Measurements from ENCODE around the gene C6orf47.

Gene C6orf47

DNA sequence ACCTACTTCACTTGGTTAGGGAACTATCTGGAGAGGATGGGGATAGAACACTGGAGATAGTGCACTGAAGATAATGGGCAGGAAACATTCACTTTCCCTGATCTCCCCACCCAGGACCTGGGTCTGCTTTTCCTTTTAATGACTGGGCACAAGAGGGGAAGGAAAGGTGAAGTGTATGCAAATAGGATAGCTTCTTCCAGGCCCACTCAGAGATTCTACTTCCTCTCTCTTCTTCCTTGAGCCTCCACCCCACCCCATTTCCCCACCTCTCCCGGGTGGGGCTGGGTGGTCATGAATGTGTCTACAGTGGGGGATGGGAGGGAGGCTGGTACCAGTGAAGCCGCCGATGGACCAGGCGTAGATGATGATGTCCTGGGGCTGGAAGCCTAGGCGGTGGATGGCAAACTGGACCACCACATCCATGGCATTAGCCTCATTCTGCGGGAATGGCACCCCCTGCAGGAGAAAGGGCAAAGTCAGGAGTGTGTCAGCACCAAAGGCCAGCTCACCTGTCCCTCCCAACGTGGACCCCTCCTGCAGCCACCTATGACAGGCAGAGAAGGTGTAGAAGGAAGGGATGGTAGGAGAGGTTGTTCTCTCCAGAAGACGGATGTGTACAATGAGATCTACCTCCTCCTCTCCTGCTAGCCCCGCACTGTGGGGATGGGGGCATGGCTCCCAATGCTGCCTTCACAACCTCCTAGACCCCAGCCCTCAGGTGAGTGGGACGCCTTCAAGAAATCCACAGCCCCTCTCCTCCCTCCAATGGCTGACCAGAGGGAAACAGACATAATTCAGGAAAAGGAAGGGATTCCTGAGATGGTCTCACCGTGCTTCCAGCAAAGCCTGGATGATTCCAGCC is 28.9 kb upstream of the C6orf47 start:
- ChIA-PET POLR2A (no interaction called here), CTCF (interaction anchor here (1.0 to 5.9 kb wide), 8 partner anchors 9 to 69 kb away, joined by 3 to 20 read pairs (median 4); partner anchors contain the start of genes ABHD16A, LY6G5C and LY6G6D)
- no peak for DNase-seq (ENCODE audit: extremely low spot score)

DNA sequence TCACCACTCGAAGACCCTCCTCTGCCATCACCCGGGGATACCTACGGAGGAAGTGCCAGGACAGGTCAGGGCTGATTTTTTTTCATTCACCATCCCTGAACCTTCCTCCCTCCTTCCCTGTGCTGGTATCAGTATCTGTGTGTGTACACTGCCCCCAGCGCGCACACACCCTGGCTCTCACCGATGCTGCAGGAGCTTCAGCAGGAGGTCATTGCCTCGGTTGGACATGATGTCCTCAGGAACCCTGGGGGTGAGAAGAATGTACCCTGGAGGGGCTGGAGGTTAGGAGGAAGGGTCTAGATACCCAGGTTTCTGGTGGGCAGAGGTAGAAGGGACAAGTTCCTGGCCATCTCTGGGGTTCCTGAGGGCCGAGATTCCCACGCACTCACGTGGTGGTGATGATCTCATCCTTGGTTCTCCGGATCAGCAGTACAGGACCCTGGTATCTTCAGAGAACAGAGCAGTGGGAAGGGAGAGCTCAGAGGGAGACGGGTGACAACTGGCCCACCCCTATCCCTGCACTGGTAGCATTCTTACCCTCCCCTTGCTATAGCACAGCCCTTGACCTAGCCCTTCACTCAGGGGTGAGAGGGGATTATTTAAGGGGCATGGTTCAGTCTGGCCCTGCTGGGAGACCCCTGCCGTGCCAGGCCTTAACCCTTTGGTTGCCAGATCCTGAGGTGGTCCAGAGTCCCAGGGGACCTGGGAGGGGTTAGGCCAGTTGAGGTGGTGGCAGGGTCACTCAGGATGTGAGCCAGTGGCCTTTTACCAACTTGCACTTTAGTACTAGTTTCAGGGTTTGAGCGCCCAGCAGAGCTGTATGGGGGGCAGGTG is 27.5 kb upstream of the C6orf47 start:
- ChIA-PET POLR2A (no interaction called here), CTCF (interaction anchor here (1.1 to 5.9 kb wide), 3 partner anchors 8 to 264 kb away, joined by 4 to 20 read pairs (median 4); partner anchors contain the start of gene LY6G5C)
- no peak for DNase-seq (ENCODE audit: extremely low spot score)
- TF ChIP-seq, protein P1, sequence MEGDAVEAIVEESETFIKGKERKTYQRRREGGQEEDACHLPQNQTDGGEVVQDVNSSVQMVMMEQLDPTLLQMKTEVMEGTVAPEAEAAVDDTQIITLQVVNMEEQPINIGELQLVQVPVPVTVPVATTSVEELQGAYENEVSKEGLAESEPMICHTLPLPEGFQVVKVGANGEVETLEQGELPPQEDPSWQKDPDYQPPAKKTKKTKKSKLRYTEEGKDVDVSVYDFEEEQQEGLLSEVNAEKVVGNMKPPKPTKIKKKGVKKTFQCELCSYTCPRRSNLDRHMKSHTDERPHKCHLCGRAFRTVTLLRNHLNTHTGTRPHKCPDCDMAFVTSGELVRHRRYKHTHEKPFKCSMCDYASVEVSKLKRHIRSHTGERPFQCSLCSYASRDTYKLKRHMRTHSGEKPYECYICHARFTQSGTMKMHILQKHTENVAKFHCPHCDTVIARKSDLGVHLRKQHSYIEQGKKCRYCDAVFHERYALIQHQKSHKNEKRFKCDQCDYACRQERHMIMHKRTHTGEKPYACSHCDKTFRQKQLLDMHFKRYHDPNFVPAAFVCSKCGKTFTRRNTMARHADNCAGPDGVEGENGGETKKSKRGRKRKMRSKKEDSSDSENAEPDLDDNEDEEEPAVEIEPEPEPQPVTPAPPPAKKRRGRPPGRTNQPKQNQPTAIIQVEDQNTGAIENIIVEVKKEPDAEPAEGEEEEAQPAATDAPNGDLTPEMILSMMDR (IDR thresholded peaks at IDR 0.05; ENCODE audit: control extremely low read depth, extremely low read depth, low read depth, missing control alignments), result no peak

More for the DNA sequence above, 28.9 kb upstream of the C6orf47 start:
- TF ChIP-seq, protein P1 (IDR thresholded peaks at IDR 0.05; ENCODE audit: control extremely low read depth, extremely low read depth, low read depth, missing control alignments), result no peak

DNA sequence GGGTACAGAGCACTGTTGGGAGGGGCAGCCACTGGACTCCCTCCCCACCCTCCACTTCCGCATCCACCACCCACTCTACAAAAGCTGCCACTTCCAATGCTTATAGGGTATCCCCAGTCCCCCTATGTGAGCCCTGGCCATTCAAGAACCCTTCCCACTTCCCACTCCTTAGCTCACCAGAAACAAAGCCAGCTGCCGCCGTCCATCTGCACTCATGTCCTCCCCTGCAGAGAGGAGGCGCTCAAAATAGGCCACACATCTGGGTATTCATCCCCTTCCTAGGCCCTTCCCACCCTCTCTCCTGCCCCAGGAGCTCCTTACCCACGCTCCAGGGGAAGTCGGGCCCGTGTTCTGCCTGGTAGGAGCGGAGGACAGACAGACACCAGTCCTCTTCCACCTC is 26.7 kb upstream of the C6orf47 start:
- TF ChIP-seq, protein P1 (IDR thresholded peaks at IDR 0.05; ENCODE audit: control extremely low read depth, extremely low read depth, low read depth, missing control alignments), result no peak
- ChIA-PET CTCF (interaction anchor here (1.1 to 1.4 kb wide), 2 partner anchors 9 to 265 kb away, joined by 4 read pairs; no protein-coding TSS in a partner anchor), POLR2A (no interaction called here)
- no peak for DNase-seq (ENCODE audit: extremely low spot score)

DNA sequence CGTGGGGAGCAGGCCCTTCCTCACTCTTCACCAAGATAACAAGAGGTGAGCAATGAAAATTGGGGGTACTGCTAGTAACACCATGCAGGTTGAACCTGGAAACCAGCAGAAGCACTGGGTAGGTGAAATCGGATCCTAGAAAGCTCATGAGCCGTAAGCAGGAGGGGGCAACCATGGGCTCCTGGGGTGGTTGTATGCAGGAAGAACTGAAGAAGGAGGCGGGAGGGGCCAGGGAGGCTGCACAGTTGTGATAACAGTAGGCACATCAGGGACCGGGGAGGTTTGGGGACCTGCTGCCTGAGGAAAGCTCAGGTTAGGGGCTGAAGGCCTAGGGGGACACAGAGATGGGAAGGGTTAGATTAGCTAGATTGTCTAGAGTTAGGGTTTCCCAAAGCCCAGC is 25.9 kb upstream of the C6orf47 start:
- DNase-seq (ENCODE audit: extremely low spot score), result no peak
- POLR2A ChIA-PET, result no interaction called here
- TF ChIP-seq, protein P1 (IDR thresholded peaks at IDR 0.05; ENCODE audit: control extremely low read depth, extremely low read depth, low read depth, missing control alignments), result no peak
- CTCF ChIA-PET, result interaction anchor here (0.7 to 0.9 kb wide), 2 partner anchors 83 to 109 kb away, joined by 3 read pairs; partner anchors contain the start of gene VARS1

DNA sequence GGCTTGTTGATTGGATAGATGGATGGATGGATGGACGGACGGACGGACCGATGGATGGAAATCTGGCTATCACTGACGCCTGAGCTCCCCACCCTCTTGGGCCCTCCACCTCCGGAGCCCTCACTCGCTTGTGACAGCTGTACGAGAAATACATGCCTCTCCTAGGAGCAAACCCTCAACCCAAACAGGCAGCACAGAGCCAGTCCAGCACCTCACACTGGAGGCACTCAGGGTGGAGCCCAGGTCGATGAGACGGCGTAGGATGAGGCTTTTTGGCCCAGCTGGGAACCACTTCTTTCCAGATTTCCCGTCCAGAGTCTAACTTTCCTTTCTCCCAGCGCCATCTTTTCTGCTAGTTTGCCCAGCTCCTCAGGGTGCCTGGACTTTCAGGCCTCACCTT is 23.0 kb upstream of the C6orf47 start:
- POLR2A ChIA-PET, result no interaction called here
- CTCF ChIA-PET, result interaction anchor here (0.8 to 1.6 kb wide), 4 partner anchors 10 to 20 kb away, joined by 3 to 6 read pairs (median 4); partner anchors contain the start of genes ABHD16A and LY6G5B
- DNase-seq (ENCODE audit: extremely low spot score), result no peak
- TF ChIP-seq, protein P1 (IDR thresholded peaks at IDR 0.05; ENCODE audit: control extremely low read depth, extremely low read depth, low read depth, missing control alignments), result no peak

DNA sequence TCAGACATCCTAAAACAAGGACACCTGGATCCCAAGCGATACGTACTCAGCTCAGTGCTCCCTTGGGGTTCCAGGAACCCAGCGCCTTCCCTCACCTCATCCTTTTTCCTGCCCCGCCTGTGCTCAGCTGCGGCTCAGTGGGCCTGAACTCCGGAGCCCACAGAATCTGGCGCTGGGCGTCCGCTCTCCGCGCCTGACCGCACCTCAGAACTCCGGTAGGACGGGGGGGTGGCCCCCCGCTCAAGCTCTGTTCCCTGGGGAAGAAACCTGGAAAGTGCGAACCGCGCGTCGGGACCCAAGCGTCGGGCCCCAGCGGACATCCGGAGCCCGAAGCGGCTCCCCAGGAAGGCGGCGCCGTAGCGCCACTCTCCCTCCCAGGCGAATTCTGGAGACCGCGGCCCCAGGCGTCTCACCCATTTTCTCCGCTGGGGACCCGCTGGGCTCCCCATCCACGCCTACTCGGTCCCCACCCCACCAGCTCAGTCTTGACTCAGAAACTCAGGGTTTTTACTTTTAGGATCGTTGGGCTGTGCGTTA is 20.6 kb upstream of the C6orf47 start:
- ChIA-PET POLR2A (interaction anchor here (0.6 kb wide), 1 partner anchor 11 kb away, joined by 3 read pairs; no protein-coding TSS in a partner anchor), CTCF (interaction anchor here (0.6 to 2.4 kb wide), 15 partner anchors 9 to 289 kb away, joined by 3 to 20 read pairs (median 4); partner anchors contain the start of genes ABHD16A, CSNK2B, HSPA1A and HSPA1L)
- TF ChIP-seq, protein P1 (IDR thresholded peaks at IDR 0.05; ENCODE audit: control extremely low read depth, extremely low read depth, low read depth, missing control alignments), result peak; percentile 13
- DNase-seq (ENCODE audit: extremely low spot score), result peak; percentile 75
